NCI-H460 (cell line): ENCODE results near the gene GNAT2. TPM values are rescaled to one million over a fixed set of nuclear protein-coding genes. Genes with fewer than 3 reads are reported as not detected.

Source experiments
- DNase-seq: peaks from one replicate; pipeline ENCODE4 v3.0.0-alpha.2; 2016; ENCODE audit warnings: low read depth; ENCODE audit errors: extremely low read depth
- total RNA-seq: library from RNA; depleted of rRNA; stranded (reverse); fragments of >200 nt; shearing (Covaris generic); gene quantifications from 2 replicates; pipeline ENCODE4 v1.2.3, GENCODE V29; 2014

GNAT2 gene
- total RNA-seq, 1 experiment from 2014 or later, result not detected

DNA sequence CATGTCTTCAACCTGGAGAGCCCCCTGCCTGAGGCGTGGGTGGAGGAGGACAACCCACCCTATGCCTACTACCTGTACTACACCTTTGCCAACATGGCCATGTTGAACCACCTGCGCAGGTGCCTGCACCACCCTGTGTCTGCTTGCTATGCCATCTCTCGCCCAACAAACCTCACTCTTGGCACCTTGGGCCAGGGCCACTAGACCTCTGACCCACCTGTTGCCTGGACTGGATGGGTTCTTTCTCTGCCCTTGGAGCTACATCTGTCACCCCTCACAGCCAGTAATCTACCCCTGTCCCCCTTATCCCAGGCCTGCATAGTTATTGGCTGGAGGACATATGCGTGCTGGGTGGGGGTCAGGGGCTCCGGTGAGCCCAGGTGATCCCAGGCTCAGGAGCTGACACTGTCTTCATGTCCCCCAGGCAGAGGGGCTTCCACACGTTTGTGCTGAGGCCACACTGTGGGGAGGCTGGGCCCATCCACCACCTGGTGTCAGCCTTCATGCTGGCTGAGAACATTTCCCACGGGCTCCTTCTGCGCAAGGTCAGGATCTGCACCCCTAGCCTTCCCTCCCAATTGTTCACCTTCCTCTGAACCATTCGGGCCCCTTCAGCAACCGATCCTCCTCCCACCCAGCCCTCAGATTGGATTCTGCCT is 10.1 kb upstream of the GNAT2 start:
- DNase-seq, result no peak

GRCh38 chr1:109628540-109629321 is 9.3 kb upstream of the GNAT2 start:
- DNase-seq, result no peak

DNA sequence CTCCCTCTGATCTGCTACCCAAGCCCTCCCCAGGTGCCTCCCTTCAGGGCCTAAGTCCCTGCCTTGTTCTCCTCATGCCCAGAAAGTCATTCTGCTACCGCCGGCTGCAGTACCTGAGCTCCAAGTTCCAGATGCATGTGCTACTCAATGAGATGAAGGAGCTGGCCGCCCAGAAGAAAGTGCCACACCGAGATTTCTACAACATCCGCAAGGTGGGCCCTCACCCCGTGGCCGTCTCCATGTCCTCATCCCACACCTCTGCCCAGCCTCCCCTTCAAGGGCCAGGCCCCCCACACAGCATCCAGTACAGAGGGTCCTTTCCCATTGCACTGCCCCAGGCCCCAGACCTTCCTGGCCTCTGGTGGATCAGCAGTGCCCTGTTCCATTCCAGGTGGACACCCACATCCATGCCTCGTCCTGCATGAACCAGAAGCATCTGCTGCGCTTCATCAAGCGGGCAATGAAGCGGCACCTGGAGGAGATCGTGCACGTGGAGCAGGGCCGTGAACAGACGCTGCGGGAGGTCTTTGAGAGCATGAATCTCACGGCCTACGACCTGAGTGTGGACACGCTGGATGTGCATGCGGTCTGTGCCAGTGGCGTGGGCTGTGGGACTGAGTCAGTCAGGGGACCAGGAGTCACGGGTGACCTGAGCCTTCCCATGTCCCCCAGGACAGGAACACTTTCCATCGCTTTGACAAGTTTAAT is 8.4 kb upstream of the GNAT2 start:
- no peak for DNase-seq

GRCh38 chr1:109626682-109627408 is 7.4 kb upstream of the GNAT2 start:
- no peak for DNase-seq

- no peak for DNase-seq
Observed at GRCh38 chr1:109625601-109626560, 6.5 kb upstream of the GNAT2 start.

GRCh38 chr1:109625176-109625575 is 5.8 kb upstream of the GNAT2 start:
- DNase-seq, result no peak

DNA sequence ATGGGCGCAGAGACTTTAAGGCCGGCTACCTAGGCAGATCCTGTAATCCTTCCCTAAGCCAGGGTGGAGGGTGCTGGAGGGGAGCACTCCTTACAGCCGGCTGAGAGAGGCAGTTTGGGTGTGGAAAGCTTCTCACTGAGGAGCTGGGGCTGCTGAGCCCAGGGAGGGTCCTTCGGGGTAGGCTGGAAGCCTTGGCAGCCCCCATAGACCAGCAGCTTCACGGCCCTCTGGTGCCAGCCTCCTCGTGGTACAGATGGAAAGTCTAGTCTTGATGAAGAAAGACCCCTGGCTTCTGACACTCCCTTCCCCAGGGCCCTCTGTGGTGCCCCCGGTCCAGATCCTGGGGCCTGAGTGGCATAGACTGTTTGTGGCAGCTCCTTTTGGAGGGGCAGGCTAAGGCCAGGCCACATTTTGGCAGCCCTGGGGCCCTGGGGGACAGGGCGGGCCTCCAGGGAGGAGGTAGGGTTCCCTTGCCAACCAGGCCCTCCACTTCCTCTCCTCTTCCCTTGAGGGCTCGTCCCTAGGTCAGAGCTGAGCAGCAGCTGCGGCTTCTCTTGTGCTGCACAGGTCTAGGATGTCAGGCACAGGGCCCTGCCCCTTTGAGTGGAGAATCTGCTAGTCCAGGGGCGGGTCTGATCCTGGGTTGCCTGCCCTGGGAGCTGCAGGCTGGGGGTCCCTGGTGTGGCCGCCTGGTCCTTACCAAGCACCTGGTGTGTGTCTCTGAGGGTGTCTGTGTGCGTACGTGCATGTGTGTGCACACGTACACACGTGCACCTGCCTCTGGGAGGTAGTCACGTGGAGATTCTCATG is 5.0 kb upstream of the GNAT2 start:
- DNase-seq, result no peak

GRCh38 chr1:109623601-109624161 is 4.3 kb upstream of the GNAT2 start:
- no peak for DNase-seq

- no peak for DNase-seq
Observed at GRCh38 chr1:109622895-109623294, 3.5 kb upstream of the GNAT2 start.

- DNase-seq, result no peak
Observed at GRCh38 chr1:109622137-109622892, 2.9 kb upstream of the GNAT2 start.

DNA sequence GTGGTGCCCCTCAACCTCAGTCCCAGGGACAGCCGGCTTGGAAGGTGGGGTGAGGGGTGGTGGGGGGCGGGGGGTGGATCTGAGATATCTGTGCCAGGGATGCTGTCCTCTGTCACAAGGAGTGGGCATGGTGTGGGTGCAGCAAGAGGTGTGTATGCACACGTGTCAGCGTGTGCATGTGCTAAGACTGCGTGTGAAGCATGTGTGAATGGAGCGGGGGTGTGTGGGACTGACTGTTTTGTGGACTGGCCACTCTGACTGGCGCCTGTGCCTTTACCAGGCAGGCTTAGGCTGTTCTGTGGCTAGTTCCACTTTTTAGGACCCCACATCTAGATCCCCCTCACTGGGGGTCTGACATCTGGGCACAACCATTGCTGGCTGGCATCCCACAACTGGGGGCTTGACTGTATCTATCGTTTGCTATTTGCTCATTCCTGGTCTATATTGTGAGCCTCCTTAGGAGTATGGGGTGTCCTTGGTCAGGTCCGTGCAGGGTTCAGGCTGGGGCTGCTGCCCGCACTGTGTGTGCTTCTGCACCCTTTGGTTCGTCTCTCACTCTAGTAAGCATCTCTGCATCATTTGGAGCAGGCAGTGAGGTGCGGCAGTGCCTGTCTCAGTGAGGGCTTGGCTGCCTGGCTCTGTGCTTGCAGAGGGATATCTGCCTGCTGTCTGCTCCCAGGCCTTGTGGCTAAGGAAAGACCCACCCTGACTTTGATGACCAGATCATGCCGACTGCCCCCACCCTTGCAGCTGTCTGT is 2.1 kb upstream of the GNAT2 start:
- DNase-seq, result no peak

DNA sequence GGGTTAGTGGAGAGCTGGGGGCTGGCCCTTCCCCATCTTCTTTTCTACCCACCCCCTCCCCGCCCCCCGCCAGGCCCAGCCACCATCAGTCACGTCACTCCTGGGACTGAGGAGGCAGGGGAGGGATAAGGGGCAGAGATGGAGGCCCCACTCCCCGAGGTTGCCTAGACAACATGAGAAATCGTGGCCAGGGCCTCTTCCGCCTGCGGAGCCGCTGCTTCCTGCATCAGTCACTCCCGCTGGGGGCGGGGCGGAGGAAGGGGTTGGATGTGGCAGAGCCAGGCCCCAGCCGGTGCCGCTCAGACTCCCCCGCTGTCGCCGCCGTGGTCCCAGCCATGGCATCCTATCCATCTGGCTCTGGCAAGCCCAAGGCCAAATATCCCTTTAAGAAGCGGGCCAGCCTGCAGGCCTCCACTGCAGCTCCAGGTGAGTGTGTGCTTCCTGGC is 1.4 kb upstream of the GNAT2 start:
- DNase-seq, result peak; percentile 71

GRCh38 chr1:109620401-109620791 is 980 bp upstream of the GNAT2 start:
- no peak for DNase-seq

- no peak for DNase-seq
Observed at GRCh38 chr1:109618661-109619575, 498 bp downstream of the GNAT2 start.

DNA sequence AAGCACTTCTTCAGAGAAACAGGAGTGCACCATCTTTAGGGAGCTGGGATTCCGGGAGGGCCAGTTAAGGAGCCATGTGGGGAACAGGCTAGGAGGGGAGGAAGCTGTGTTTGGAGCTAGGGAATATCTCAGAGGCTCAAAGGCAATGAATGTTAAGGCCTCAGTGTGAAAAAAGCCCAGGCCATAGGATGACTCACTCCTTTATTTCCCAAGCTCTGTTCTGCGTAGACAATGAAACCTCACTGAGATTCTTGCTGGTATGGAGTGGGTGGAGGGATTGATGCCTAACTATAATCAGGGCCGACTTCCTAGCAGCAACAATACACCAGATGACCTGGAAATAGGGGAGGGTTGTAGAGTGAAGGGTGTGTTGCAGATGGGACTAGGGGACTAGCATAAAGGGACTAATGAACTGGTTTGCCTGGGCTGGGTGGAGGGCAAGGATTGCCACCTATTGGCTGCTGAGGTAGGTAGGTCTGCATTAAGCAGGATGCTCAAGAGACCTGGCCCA is 2.1 kb downstream of the GNAT2 start:
- DNase-seq, result peak; percentile 36

DNA sequence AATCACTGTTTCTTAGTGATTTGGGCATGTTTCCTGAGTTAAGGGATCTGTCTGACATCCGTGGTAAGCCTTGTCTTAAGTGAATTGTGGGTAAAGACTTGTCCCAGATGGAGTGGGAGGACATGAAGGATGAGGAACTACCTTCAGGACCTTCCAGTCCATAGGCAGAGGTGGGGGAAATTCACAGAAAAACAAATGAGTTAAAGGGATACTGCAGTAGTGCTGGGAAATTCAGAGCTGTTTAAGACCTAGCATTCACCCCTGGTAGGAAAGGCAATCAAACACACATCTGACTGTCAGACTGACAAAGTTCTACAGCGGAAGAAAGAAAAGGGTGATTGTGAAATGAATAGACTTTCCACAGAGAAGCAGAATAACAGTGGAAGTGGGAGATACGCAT is 3.0 kb downstream of the GNAT2 start:
- no peak for DNase-seq
